HepG2 (cell line): Measurements from ENCODE around the gene CNKSR3. TPM values are rescaled to one million over a fixed set of nuclear protein-coding genes. Genes with fewer than 3 reads are reported as not detected.
A peak's percentile ranks its signal among the peaks of the same experiment; 100 is the strongest.

Source experiments
- AHDC1 ChIP-seq: sonication (generic); formaldehyde crosslinking; IDR thresholded peaks from 2 replicates; pipeline ENCODE4 v1.5.1; 2020; ENCODE audit warnings: mild to moderate bottlenecking, missing genetic modification reagents, borderline replicate concordance
- ERF ChIP-seq: IDR thresholded peaks from 2 replicates; pipeline ENCODE4 v1.6.1; 2018; ENCODE audit warnings: missing biosample characterization, missing genetic modification reagents
- ETV5 ChIP-seq: IDR thresholded peaks from 2 replicates; pipeline ENCODE4 v1.6.1; 2018; ENCODE audit warnings: missing biosample characterization, missing genetic modification reagents, inconsistent platforms, borderline replicate concordance
- FOXP4 ChIP-seq: sonication (generic); formaldehyde crosslinking; IDR thresholded peaks from 2 replicates; pipeline ENCODE4 v1.4.0; 2020; ENCODE audit warnings: missing genetic modification reagents
- ISL2 ChIP-seq: sonication (generic); formaldehyde crosslinking; IDR thresholded peaks from 2 replicates; pipeline ENCODE4 v1.5.0; 2020; ENCODE audit warnings: missing genetic modification reagents
- KLF16 ChIP-seq, 2 experiments: sonication (generic) in 1 of 2; formaldehyde crosslinking in 1 of 2; IDR thresholded peaks; 2 replicates each; pipeline versions ENCODE4 v1.6.1 to v1.8.0; 2016 to 2023; ENCODE audit warnings: missing genetic modification reagents in 2 of 2, missing compliant biosample characterization in 1 of 2
- MIXL1 ChIP-seq: IDR thresholded peaks from 2 replicates; pipeline ENCODE4 v1.6.1; 2016
- NR2F6 ChIP-seq, 2 experiments: IDR thresholded peaks; 2 replicates each; pipeline ENCODE4 v1.6.1; 2016; ENCODE audit warnings: antibody characterized with exemption in 1 of 2, mild to moderate bottlenecking in 1 of 2
- ONECUT2 ChIP-seq: sonication (generic); formaldehyde crosslinking; IDR thresholded peaks from 2 replicates; pipeline ENCODE4 v1.4.0; 2020; ENCODE audit warnings: missing genetic modification reagents
- ZNF383 ChIP-seq: sonication (generic); formaldehyde crosslinking; IDR thresholded peaks from 2 replicates; pipeline ENCODE4 v1.4.0; 2020; ENCODE audit warnings: missing genetic modification reagents, mild to moderate bottlenecking, borderline replicate concordance
- ZNF609 ChIP-seq: sonication (generic); formaldehyde crosslinking; IDR thresholded peaks from 2 replicates; pipeline ENCODE4 v1.4.0; 2020; ENCODE audit warnings: mild to moderate bottlenecking, missing genetic modification reagents, borderline replicate concordance
- polyA plus RNA-seq, 8 experiments: library from polyadenylated mRNA; depleted of rRNA in 3 of 8; stranded (reverse) in 7 of 8; unstranded in 1 of 8; fragments of >200 nt; fragmentation: Illumina TruSeq in 4 of 8; extraction: Trizol in 4 of 8; gene quantifications; 2 replicates each; pipeline versions ENCODE4 v1.2.1 to v1.2.3, GENCODE V29; 2011 to 2016; ENCODE audit warnings: low read depth in 4 of 8, missing spikeins in 1 of 8, mixed read lengths in 1 of 8; ENCODE audit not compliant: insufficient read depth in 1 of 8
- total RNA-seq, 5 experiments: library from RNA; depleted of rRNA; stranded (reverse); fragments of >200 nt; fragmentation: Illumina TruSeq; extraction: Trizol; gene quantifications; 2 replicates each; pipeline ENCODE4 v1.2.3, GENCODE V29; 2016; ENCODE audit warnings: low read depth in 1 of 5
- TF ChIP-seq, protein P1 (sequence below), 2 experiments: sonication (generic) in 1 of 2; formaldehyde crosslinking in 1 of 2; IDR thresholded peaks; 2 replicates each; pipeline versions ENCODE4 v1.5.1 to v1.6.1; 2011 to 2020; ENCODE audit warnings: borderline replicate concordance in 1 of 2, low read depth in 1 of 2, low read length in 1 of 2, mild to moderate bottlenecking in 1 of 2, missing genetic modification reagents in 1 of 2, moderate library complexity in 1 of 2

Gene CNKSR3
- total and polyA plus RNA-seq, 2 of the 13 experiments (the other 11 are each of a cell fraction or from before 2014, with no cell fraction given), result 9.2 to 38.6 TPM

GRCh38 chr6:154414021-154414813, 96.3 kb downstream of the CNKSR3 start (continued):
- TF ChIP-seq ETV5 (CRISPR knock-in tag) (peak; percentile 15; the same call in 1 of the 2 replicates), ZNF383 (CRISPR knock-in tag) (no peak), ZNF609 (CRISPR knock-in tag) (peak; percentile 46), MIXL1 (peak; percentile 54; the same call in 1 of the 2 replicates), KLF16 (CRISPR knock-in tag; IDR thresholded peaks at IDR 0.05) (peak in 1 of 2 experiments; percentile 59; a peak in 1 of 4 replicates), NR2F6 (IDR thresholded peaks at IDR 0.05) (peak; percentile 69), NR2F6 (CRISPR knock-in tag; IDR thresholded peaks at IDR 0.05) (peak; percentile 67), ERF (peak; percentile 55; the same call in 1 of the 2 replicates), FOXP4 (CRISPR knock-in tag) (peak; percentile 94), ONECUT2 (CRISPR knock-in tag) (peak; percentile 72), AHDC1 (CRISPR knock-in tag) (peak; percentile 46; the same call in 1 of the 2 replicates), ISL2 (CRISPR knock-in tag) (peak; percentile 57)
- TF ChIP-seq, protein P1, sequence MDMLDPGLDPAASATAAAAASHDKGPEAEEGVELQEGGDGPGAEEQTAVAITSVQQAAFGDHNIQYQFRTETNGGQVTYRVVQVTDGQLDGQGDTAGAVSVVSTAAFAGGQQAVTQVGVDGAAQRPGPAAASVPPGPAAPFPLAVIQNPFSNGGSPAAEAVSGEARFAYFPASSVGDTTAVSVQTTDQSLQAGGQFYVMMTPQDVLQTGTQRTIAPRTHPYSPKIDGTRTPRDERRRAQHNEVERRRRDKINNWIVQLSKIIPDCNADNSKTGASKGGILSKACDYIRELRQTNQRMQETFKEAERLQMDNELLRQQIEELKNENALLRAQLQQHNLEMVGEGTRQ (IDR thresholded peaks at IDR 0.05; ENCODE audit: low read depth, low read length), result no peak
- TF ChIP-seq, protein P1 (CRISPR knock-in tag; IDR thresholded peaks at IDR 0.05; ENCODE audit: borderline replicate concordance), result no peak
